Parathyroid adenoma (tissue), 2 donors: ENCODE measurements around the gene HOXB8.

Experiments used
- H2AFZ ChIP-seq: fragments of 300-600 bp; sonication (generic); one replicate; pipeline ENCODE4 v1.7.0; 2017; ENCODE audit warnings: antibody characterized with exemption, mild to moderate bottlenecking
- H3K27ac ChIP-seq: fragments of 300-600 bp; sonication (generic); one replicate; pipeline ENCODE4 v1.7.0; 2017
- H3K27me3 ChIP-seq: fragments of 300-600 bp; sonication (generic); one replicate; pipeline ENCODE4 v1.7.0; 2017; ENCODE audit warnings: low read length; ENCODE audit not compliant: control insufficient read depth, insufficient read depth
- H3K36me3 ChIP-seq: fragments of 300-600 bp; sonication (generic); one replicate; pipeline ENCODE4 v1.7.0; 2017; ENCODE audit warnings: low read length; ENCODE audit not compliant: control insufficient read depth, insufficient read depth
- H3K4me1 ChIP-seq: fragments of 300-600 bp; sonication (generic); one replicate; pipeline ENCODE4 v1.7.0; 2017; ENCODE audit warnings: control low read depth
- H3K4me2 ChIP-seq: fragments of 300-600 bp; sonication (generic); one replicate; pipeline ENCODE4 v1.7.0; 2017; ENCODE audit warnings: low read length
- H3K4me3 ChIP-seq: fragments of 300-600 bp; sonication (generic); one replicate; pipeline ENCODE4 v1.7.0; 2017; ENCODE audit warnings: low read depth, low read length
- H3K79me2 ChIP-seq: fragments of 300-600 bp; sonication (generic); one replicate; pipeline ENCODE4 v1.7.0; 2017; ENCODE audit warnings: control low read depth
- H3K9ac ChIP-seq: fragments of 300-600 bp; sonication (generic); one replicate; pipeline ENCODE4 v1.7.0; 2017; ENCODE audit warnings: mild to moderate bottlenecking
- H3K9me3 ChIP-seq: fragments of 300-600 bp; sonication (generic); one replicate; pipeline ENCODE4 v1.7.0; 2017; ENCODE audit warnings: low read length; ENCODE audit not compliant: control insufficient read depth
- CTCF ChIP-seq: fragments of 300-600 bp; sonication (generic); IDR thresholded peaks from one replicate; pipeline ENCODE4 v1.7.0; 2017; ENCODE audit warnings: antibody characterized with exemption, mild to moderate bottlenecking
- donor health status: primary hyperparathyroidism.

HOXB8 gene

GRCh38 chr17:48593126-48593829, 21.8 kb downstream of the HOXB8 start, which contains the start of gene HOXB5:
TSS of gene HOXB5 (minus strand) at chr17:48593779. CDS start at chr17:48593682, 97 bp downstream.
- H3K4me1 ChIP-seq, result no peaks in the 10 kb centered on the region
- peaks cover 6% of the 10 kb centered on the region for H3K27me3 ChIP-seq
- H3K4me3 ChIP-seq, result peak within 1 kb of the TSS; percentile 58
- no peaks in the 10 kb centered on the region for H3K79me2 ChIP-seq
- no peak within 1 kb of the TSS for H2AFZ ChIP-seq
- no peaks in the 10 kb centered on the region for H3K9me3 ChIP-seq
- H3K36me3 ChIP-seq, result no peaks in the 10 kb centered on the region
- peak within 1 kb of the TSS; percentile 97 for H3K4me2 ChIP-seq
- no peak within 1 kb of the TSS for H3K27ac ChIP-seq
- H3K9ac ChIP-seq, result no peak within 1 kb of the TSS
- TF ChIP-seq CTCF, result no peak

- no peak overlapping the region for H3K9ac ChIP-seq
- no peak for TF ChIP-seq CTCF
- peak overlapping the region; percentile 58 for H3K4me3 ChIP-seq
- peak overlapping the region; percentile 42 for H3K4me2 ChIP-seq
- H3K4me1 ChIP-seq, result no peaks in the 10 kb centered on the region
- no peak overlapping the region for H2AFZ ChIP-seq
- H3K27ac ChIP-seq, result no peak overlapping the region
- H3K36me3 ChIP-seq, result no peaks in the 10 kb centered on the region
- H3K27me3 ChIP-seq, result peaks cover 3% of the 10 kb centered on the region
- H3K9me3 ChIP-seq, result no peaks in the 10 kb centered on the region
- no peaks in the 10 kb centered on the region for H3K79me2 ChIP-seq
Measured at GRCh38 chr17:48592577-48592976, 22.5 kb downstream of the HOXB8 start.

GRCh38 chr17:48592057-48592514, 23.0 kb downstream of the HOXB8 start:
- no peaks in the 10 kb centered on the region for H3K36me3 ChIP-seq

GRCh38 chr17:48591255-48592056, 23.6 kb downstream of the HOXB8 start:
- H2AFZ ChIP-seq, result no peak overlapping the region
- H3K4me1 ChIP-seq, result no peaks in the 10 kb centered on the region
- H3K27ac ChIP-seq, result no peak overlapping the region
- no peaks in the 10 kb centered on the region for H3K9me3 ChIP-seq
- H3K36me3 ChIP-seq, result no peaks in the 10 kb centered on the region
- no peak overlapping the region for H3K4me2 ChIP-seq
- TF ChIP-seq CTCF, result no peak
- no peak overlapping the region for H3K4me3 ChIP-seq
- no peaks in the 10 kb centered on the region for H3K79me2 ChIP-seq
- H3K9ac ChIP-seq, result no peak overlapping the region
- no peaks in the 10 kb centered on the region for H3K27me3 ChIP-seq

More at GRCh38 chr17:48592057-48592514, 23.0 kb downstream of the HOXB8 start:
- Histone ChIP-seq H3K9me3 (no peaks in the 10 kb centered on the region), H3K4me1 (no peaks in the 10 kb centered on the region), H3K27me3 (no peaks in the 10 kb centered on the region), H3K4me3 (no peak overlapping the region), H3K9ac (no peak overlapping the region), H3K27ac (no peak overlapping the region), H3K79me2 (no peaks in the 10 kb centered on the region), H2AFZ (no peak overlapping the region), H3K4me2 (no peak overlapping the region)
- TF ChIP-seq CTCF, result no peak
